T-helper 2 cell treated with Interferon-gamma antibody and Interleukin-4, amounts not matched to agents 100 ng/mL and 5 ng/mL, for 36 hours (primary cell): Measurements from ENCODE around the gene IL20RB. TPM values are rescaled to one million over a fixed set of nuclear protein-coding genes. Genes with fewer than 3 reads are reported as not detected.

Experiments used
- intact Hi-C: fragments of 100-400 bp; cut with micrococcal nuclease; formaldehyde crosslinking; loops from one replicate; pipeline ENCODE4 v1.15.1; 2023
- total RNA-seq: library from RNA; stranded (reverse); gene quantifications from 2 replicates; pipeline ENCODE4 v1.2.3, GENCODE V29; 2022

Gene IL20RB, protein sequence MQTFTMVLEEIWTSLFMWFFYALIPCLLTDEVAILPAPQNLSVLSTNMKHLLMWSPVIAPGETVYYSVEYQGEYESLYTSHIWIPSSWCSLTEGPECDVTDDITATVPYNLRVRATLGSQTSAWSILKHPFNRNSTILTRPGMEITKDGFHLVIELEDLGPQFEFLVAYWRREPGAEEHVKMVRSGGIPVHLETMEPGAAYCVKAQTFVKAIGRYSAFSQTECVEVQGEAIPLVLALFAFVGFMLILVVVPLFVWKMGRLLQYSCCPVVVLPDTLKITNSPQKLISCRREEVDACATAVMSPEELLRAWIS
- total RNA-seq = 1.2 and 3.2 TPM in 2 replicates

DNA sequence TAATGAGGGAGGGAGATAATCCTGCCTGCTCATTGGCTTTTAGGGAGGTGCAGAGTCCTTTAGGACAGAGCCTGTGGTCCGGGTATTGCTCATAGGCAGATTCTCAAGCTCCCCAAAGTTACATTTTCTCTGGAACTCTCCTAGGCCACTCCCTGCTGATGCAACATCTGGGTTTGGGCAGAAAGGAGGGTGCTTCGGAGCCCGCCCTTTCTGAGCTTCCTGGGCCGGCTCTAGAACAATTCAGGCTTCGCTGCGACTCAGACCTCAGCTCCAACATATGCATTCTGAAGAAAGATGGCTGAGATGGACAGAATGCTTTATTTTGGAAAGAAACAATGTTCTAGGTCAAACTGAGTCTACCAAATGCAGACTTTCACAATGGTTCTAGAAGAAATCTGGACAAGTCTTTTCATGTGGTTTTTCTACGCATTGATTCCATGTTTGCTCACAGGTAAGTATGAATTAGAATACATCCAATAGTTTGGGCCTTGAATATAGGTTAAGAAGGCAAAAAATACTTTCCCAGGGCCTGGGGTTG is at the start of gene IL20RB:
Gene IL20RB (plus strand): TSS at position 233 of the 538 bp plus-strand sequence. CDS start 131 bp downstream, at position 364.
- intact Hi-C loops = no loop called here

DNA sequence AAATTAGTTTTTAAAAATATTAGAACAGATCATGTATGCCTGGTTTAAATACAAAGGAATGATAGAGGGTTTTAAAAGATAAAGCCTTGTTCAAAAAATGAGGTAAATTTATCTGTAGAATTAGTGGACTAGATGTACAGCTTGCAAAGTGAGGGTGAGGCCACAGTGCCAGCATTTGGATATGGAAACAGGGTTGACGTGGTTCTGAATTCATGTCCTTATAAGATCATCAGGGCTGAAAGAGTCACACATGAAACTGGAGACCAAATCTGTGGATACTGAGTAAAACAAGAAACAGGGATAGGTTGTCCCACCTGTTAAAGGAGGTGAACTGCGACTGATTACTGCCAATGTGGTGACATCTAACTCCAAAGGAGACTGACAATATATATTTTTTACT is 49.5 kb upstream of the IL20RB start:
- intact Hi-C loops = no loop called here

DNA sequence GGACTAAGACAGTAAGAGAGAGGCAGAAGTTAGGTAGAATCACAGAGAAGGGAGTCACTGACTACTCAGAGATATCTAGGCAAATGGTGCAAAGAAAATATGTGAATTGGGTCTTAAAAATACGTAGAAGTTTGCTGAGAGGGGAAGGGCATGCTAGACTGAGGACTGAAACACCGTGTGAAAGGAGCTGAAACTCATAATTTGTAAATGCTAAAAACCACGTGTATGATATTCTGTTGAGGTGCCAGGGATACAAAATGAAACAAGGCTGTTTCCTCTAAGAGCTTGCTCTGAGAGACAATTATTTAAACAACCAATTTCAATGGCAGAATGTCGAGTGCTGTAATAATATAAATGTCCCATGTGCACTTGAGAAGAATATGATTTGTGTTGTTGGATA is 48.6 kb upstream of the IL20RB start:
- intact Hi-C loops = no loop called here

DNA sequence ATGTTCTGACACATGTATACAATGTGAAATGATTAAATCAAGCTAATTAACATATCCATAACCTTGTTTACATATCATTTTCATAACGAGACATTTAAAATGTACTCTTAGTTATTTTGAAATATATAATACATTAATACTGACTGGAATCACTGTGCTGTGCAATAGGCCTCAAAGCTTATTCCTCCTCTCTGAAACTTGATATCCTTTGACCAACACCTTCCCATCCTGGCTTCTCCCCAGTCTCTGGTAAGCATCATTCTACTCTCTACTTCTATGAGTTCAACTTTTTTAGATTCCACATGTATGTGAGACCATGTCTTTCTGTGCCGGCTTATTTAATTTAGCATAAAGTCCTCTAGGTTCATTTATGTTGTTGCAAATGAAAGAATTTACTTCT is 47.1 kb upstream of the IL20RB start:
- intact Hi-C loops = no loop called here

DNA sequence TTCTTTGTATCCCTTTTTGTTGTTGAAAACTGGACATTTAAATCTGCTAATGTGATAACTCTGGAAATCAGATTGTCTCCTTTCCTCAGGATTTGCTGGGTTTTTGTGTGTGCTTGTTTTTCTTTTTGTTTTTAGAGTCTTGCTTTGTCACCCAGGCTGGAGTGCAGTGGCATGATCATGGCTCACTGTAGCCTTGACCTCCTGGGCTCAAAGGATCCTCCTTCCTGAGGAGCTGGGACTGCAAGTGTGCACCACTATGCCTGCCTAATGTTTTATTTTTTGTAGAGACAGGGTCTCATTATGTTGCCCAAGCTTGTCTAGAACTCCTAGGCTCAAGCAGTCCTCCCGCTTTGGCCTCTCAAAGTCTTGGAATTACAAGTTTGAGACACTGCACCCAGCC is 44.6 kb upstream of the IL20RB start:
- intact Hi-C loops = no loop called here

DNA sequence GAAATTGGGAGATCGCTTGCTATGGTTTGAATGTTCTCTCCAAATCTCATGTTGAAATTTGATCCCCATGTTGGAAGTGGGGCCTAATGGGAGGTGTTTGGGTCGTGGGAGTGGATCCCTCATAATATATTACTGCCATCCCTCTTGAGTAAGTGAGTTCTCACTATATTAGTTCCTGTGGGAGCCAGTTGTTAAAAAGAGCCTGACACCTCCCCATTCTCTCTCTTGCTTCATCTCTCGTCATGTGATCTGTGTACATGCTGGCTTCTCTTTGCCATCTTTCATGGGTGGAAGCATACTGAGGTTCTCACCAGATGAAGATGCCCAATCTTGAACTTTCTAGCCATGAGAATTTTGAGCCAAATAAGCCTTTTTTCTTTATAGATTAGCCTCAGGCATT is 43.0 kb upstream of the IL20RB start:
- intact Hi-C loops = no loop called here

DNA sequence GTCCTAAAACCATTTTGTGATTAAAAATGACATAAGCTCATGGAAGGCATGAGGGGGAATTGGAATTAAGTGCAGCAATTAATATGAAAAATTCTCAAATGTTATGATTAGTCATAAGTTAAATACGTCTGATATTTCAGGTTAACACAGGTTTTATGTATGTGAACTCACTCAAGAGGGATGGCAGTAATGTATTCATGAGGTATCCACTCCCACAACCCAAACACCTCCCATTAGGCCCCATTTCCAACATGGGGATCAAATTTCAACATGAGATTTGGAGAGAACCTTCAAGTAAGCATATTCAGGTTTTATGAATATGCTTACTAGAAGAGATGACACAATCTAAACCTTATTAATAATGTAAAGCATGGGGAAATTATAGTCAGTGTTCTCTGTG is 41.6 kb upstream of the IL20RB start:
- intact Hi-C loops = no loop called here

DNA sequence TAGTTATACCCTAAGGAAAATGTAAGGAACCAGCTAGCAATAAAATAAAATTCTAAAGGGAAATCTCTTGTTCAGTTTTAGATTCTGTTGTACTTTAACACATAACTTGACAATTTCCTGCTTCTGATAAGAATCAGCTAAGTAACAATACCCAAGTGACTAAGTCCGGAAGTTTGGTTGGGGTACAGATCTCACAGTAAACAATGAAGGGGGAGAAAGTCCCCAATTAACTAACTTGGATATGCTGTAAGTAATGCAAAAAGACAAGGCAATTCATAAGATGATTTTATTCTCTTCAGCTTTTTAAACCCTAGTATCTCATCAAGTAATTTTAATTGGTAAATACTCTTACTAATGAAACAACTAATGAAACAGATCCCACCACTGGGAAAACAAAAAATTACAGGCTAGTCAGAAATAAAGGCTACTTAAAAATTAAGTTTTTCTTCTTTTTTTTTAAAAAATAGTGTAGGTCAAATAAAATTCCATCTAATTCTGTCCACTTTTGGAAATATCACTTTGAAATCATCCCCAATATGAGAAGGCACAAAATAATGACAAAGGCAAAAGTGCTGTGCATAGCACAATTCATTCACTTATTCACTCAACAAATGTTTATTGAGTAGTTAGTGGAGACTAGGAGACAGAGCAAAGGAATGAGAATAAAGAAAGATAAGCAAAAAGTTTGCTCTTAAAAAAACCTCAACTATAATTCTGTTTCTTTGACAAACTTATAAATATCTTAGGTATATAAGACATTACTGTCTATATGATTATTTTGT is 37.8 kb upstream of the IL20RB start:
- intact Hi-C loops = loop anchor here (1.0 kb wide), 3 partner anchors 58 to 727 kb away; partner anchors contain the start of genes NCK1 and STAG1

DNA sequence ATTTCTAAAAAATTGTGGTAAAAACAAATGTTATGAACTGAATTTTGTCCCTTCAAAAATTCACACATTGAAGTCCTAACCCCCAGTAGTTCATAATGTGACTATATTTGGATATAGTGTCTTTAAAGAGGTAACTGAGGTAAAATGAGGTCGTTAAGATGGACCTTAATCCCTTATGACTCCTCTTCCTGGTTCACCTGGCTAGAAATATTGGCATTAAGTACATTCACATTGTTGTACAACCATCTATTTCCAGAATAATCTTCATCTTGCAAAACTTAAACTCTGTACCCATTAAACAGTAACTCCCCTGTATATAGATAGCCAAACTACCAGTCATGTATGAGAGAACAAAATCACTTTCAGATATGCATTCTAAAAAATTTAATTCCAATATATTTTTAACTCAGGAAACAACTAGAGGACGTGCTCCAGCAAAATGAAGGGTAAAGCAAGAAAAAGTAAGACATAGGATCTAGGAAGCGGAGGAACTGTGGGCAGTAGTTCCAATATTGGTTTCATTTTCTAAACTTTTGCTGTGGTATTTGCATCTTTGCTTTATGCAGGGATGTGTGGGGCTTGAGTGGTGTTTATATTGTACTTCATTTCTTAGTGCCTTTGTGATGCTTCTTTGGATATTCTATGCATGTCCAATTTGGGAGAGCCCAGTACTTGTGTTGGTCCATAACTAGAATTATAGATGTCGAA is 36.7 kb upstream of the IL20RB start:
- intact Hi-C loops = no loop called here

DNA sequence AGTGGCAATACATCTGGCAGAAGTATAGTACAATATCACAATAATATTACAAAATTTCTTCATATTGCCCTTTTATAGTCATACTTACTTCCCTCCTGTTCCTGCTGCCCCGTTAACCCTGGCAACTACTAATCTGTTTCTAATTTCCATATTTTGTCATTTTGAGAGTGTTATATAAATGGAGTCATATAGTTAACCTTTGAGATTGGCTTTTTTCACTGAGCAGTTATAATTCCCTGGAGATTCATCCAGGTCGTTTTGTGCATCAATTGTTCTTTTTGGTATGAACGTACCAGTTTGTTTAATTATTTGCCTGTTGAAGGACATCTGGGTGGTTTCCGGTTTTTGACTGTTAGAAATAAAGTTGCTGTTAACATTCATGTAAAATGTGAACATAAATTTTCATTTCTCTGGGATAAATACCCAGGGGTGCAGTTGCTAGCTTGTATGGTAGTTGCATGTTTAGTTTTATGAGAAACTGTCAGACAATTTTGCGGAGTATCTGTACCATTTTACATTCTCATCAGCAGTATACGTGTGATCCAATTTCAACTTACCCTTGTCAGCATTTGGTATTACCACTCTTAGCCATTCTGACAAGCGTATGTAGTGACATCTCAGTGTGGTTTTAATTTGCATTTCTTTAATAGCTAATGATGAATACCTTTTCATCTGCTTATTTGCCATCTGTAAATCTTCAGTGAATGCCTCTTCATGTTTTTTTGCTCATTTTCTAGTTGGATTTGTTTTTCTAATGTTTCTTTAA is 32.2 kb upstream of the IL20RB start:
- intact Hi-C loops = no loop called here

DNA sequence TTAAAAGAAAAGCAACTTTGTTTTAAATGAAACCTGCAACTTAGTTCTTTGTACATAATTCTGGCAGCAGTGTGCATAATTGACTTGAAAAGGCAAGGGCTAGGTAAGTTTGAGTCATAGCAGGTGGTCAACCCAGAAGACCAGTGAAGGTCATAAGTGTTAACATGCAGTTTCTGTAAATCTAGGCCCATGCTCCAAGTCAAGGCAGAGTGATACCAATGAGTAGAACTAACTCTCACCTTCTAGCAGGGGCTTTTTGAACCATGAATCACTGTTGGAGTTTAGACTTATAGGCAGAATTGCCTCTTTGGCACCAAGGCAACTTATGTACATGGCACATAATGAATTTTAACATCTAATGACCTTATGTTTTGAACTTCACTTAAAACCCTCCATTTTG is 29.5 kb upstream of the IL20RB start:
- intact Hi-C loops = no loop called here

DNA sequence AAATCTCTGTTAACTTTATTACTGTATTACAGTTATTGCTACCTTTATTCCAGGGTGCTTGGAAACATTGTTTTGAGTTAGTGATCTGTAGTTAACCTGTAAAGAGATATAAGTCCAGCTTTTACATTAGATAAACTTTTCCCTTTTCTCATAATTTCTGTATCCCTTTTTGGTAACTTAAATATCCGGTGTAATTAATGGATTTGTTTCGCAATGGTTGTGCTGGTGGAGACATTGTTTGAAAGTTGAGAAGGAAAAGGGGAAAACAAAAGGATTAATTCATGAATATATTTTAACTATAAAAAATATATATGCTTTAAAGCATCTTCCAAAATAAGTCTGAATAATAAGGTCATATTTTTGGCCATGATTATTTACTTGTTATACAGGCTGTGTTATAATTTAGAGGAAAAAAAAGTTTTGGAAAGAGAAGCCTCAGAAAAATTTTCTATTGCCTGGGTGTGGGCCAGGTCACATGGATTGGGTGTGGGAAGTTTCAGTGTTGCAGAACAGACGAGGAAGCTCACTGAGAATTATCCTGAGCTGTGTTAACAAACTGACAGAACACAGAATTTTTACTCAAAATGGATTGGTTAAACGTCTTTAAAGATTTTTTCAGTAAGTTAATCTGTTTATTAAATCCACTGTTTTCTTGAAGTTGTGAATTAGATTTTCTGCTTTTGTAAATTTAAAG is 27.7 kb upstream of the IL20RB start:
- intact Hi-C loops = no loop called here

DNA sequence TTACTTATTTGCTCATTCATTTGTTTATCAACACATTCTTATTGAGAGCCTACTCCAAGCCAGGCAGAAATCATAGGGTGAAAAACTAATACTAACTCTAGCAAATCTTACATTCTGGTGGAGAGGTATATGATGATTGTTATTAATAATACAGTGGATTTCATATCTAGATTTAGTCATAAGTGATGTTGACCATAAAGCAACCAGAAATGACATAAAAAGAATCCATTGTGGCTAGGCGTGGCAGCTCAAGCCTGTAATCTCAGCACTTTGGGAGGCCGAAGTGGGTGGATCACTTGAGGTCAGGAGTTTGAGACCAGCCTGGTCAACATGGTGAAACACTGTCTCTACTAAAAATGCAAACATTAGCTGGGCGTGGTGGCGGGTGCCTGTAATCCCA is 26.2 kb upstream of the IL20RB start:
- intact Hi-C loops = no loop called here

DNA sequence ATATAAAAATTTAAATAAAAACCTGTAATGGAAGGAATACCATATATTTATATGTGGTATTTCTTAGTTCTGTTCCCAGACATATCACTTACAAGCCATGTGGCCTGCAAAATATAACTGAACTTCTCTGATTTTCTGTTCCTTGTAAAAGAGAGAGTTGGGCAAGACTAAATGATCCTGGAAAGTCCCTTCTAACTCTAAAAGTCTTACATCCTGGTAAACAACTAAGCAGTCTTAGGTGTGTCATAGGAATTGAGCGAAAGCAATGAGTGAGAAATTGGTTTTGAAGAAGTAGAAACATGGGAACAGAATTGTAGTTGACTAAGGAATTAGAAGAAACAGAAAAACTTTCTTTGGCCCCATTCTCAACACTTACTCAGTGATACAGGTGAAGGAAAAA is 25.3 kb upstream of the IL20RB start:
- intact Hi-C loops = no loop called here

DNA sequence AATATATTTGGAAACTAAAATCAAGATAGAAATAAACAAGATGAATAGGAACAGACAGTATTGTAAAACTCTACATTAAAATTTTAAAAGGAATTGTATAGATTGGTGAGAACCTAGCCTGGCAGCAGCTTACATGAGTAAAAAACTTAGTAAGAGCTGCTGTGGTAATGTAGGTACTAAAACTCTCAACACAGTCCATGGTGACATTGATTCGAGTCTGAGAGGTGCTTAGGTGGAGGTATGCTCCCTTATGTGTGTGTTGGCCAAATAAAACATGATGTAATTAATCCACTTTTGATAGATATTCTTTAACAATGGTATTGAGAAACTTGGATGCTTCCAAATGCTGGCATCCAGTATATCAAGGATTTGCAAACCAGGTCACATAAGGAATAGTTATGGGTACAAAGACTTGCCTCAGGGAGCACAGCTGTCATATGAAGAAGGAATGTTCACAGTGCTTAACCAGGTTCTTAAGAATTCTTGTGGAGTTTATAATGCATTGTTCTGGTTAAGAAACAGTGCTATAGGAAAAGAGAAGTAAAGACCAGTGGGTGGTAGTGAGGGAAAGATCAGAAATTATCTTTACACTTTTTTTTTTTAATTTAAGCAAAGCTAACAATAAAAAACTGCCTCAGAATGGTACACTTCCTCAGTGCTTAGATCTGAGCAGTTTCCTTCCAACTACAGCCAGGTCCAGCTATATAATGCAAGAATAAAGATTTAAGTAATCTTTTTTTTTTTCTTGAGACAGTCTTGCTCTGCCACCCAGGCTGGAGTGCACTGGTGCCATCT is 24.6 kb upstream of the IL20RB start:
- intact Hi-C loops = no loop called here

DNA sequence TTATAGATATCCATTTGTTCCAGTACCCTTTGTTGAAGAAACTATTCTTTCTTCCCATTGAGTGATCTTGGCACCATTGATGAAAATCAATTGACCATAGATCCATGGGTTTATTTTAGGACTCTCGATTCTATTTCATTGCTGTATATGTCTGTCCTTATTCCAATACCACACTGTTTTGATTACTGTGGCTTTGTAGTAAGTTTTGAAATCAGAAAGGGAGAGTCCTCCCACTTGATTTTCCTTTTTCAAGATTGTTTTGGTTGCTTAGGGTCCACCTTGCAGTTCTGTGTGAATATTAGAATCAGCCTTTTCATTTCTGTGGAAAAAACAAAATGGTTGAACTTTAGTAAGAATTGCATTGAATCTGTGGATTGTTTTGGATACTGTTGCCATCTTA is 20.6 kb upstream of the IL20RB start:
- intact Hi-C loops = no loop called here

DNA sequence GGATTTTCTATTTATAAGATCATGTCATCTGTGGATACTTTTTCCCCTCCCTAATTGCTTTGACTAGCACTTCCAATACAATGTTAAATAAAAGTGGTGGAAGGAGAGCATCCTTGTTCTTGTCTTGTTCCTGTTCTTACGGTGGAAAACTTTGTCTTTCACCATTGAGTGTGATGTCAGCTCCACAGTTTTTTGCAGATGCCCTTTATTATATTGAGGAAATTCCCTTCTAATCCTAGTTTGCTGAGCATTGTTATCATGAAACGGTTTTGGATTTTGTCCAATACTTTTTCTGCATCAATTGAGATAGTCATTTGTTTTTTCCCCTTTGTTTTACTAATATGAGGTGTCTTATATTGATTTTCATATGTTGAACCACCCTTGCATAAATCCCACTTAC is 19.9 kb upstream of the IL20RB start:
- intact Hi-C loops = no loop called here

DNA sequence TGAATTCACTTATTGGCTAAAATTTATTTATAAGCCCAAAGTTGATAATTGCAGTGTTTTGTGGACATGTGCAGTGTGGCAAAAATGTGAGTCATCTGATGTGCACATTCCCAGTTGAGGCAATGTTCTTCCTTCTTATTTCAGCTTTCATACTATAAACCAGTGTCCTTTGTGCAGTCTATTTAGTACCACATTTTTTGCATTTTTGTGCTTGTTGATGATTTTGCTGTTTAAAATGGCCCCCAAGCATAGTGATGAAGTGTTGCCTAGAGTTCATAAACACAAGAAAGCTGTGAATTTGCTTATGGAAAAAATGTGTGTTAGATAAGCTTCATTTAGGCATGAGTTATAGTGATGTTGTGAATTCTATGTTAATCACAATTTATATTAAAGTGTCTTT is 19.4 kb upstream of the IL20RB start:
- intact Hi-C loops = no loop called here

DNA sequence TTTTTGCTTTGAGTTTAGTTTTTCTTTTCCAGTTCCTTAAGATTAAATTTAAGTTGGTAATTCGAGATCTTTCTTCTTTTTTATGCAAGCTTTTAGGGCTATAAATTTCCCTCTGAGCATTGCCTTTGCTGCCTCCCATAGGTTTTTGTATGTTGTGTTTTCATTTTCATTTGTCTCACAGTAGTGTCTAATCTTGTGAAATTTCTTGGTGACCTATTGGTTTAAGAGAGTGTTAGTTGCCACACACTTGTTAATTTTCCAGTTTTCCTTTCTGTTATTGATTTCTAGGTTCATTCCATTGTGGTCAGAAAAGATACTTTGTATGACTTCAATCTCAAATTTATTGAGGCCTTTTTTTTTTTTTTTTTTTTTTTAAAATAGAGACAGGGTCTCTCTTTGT is 18.3 kb upstream of the IL20RB start:
- intact Hi-C loops = no loop called here

DNA sequence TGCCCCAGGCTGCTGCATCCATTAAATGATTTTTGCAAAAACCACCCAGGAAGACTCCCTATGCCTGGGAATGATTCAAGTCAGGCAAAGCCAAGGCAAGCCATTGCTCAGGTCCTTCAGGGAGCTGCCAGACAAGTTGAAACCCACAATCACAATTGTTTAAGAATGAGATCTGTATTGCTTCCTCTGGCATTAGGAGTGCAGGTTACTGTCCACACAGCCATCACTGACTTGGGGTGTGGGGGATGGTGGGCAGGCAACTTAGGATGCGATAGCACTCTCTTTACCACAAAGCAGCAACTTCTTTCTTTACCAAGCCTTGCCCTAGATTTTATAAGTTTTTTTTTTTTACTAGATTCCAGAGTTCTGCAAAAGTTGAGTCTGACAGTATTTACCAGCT is 15.0 kb upstream of the IL20RB start:
- intact Hi-C loops = no loop called here
